GM21619 (cell line): ENCODE measurements around the gene OXER1.
"Not testable (repeated sequence)": the region's sequence is repeated elsewhere in the genome, so short reads cannot be mapped to it uniquely, and the experiment has no call there.

Source experiments
- ATAC-seq: cut with Tn5 transposase; IDR thresholded peaks from one replicate; pipeline ENCODE4 v1.9.1; 2021; ENCODE audit not compliant: unreplicated experiment

OXER1 gene

DNA sequence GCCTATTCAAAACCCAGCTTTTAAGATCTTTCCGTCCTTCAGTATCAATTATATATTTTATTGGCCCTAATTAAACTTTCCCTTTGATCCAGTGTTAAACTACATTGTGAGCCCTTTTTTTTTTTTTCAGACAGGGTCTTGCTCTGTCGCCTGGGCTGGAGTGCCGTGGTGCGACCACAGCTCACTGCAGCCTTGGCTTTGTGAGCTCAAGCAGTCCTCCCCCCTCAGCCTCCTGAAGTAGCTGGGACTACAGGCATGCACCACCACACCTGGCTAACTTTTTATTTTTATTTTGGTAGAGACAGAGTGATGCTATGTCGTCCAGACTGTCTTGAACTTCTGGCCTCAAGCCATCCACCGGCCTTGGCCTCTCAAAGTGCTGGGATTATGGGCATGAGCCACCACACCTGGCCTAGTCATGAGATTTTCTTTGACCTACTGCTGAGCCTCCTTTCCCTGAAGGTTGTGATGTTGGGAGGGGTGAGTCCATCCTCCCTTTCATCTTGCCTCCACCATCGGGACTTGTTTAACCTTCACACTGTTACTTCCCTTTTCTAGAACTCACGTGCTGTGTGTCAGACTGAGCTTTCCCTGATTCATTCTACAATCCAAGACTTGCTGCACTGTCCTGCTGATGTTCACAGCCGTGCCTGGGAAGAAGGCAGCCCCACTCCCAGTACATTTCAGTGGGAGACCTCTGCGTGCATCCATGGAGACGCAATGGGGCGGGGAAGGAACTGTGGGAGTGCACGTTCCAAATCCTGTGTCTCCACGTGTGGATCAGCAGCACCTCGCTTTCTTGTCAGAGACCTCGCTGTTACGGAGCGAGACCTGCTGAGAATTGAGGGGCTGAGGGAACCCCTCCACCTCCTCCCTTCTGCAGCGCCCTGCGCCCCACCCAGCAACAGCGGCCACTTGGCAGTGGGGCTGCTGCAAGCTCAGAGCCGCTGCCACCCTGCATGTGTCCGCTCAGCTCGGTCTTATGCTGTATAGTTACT lies 10.8 kb downstream of the OXER1 start:
- ATAC-seq = no peak

GRCh38 chr2:42752314-42752713 lies 11.6 kb downstream of the OXER1 start:
- peak; percentile 53 for ATAC-seq

GRCh38 chr2:42748840-42749239 lies 15.1 kb downstream of the OXER1 start:
- ATAC-seq = no peak

- no peak for ATAC-seq
Observed at GRCh38 chr2:42747422-42747821, 16.5 kb downstream of the OXER1 start.

DNA sequence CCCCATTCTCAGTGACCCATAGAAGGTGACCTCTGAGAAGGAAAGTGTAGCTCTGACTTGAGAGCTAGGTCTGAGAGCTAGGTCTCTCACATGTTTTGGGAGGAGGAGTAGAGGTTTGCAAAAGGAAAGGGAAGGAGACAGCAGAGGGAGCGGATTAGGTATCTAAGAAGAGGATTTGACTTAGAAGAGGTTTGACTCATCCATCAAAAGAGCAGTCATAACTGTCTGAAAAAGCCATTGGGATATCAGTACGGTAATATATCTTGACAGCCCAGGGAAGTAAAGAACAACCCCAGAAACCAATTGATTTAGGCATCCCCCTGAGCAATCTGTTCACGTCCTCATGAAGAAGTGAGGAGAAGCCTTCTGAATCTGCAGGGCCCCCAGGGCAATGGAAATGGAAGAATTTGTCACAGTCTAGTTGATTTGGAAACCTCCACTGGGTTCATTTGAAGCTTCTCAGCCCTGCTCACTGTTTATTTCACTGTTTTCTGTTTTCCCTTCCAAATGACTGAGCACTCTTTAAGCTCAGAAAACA lies 19.3 kb downstream of the OXER1 start:
- ATAC-seq = no peak

- no peak for ATAC-seq
Observed at GRCh38 chr2:42743659-42743990, 20.3 kb downstream of the OXER1 start.

DNA sequence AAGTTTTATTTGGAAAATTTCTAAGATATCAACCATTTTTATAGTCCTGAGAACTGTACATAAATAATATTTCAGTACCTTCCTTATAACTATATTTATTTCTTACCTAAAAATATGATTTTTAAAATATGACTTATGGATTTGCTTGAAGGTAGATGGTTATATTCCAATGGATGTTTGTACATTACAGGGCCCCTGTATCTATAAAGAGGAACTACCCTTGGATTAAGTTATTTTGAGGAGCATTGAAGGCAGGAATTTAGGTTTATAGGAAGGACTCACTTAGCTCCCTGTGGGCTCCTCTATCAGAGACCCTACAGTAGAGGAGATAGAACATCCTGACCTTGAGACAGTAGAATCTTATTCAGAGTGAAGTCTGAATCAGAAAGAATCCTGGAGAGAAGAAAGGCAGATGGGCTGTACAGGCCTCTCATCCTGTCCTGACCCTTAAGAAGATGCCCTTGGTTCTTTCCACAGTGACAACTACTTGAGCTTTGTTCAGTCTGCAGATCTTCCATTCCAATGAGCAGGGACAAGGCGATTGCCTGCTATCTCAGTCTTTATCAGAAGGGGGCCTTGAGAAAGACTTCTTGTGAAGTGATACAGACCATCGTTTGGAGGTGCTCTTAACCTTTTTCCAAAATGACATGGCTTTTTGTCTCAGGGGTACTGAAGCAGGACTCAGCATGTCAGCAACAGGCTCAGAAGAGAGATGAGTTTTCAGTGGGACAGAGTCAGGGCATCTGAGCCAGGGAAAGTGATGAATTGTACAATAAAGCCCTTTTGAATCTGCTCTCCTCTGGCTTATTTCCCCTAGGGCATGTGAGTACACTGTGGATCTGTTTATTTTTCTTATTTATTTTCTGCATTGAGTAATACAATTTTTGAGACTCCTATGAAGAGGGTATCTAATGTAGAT lies 20.9 kb downstream of the OXER1 start:
- no peak for ATAC-seq

DNA sequence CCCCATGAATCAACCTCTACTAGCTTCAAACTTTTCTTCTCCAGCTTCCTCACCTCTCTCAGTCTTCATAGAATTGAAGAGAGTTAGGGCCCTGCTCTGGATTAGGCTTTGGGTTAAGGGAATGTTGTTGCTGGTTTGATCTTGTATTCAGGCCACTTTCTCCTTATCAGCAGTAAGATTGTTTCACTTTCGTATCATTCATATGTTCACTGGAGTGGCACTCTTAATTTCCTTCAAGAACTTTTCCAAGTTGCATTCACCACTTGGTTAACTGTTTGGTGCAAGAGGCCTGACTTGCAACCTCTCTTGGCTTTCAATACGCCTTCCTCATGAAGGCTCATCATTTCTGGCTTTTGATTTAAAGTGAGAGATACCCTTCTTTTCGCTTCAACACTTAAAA lies 22.8 kb downstream of the OXER1 start:
- no peak for ATAC-seq

GRCh38 chr2:42736598-42737322 lies 27.2 kb downstream of the OXER1 start:
- no peak for ATAC-seq

GRCh38 chr2:42733852-42734251 lies 30.1 kb downstream of the OXER1 start:
- no peak for ATAC-seq

- ATAC-seq = not testable (repeated sequence)
Observed at GRCh38 chr2:42731316-42731715, 32.6 kb downstream of the OXER1 start.

- no peak for ATAC-seq
Observed at GRCh38 chr2:42726680-42727079, 37.3 kb downstream of the OXER1 start.

DNA sequence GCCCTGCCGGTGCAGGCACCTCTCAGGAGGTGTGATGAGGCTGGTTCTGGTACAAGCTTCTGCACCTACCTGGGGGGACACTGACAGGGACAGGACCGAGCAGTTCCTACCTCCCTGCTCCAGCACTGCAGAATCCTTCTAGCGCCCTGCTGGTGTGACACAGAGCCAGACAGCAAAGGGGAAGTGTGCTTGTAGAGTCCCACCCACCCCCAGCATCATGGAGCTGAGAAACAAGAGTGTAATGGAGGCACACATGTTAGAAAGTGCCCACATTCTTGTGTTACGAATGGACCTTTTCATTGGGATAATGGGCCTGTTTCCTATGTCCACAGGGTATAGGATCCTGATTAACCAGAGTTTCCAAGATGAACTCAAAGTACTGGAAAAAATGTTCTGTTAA lies 38.3 kb downstream of the OXER1 start:
- no peak for ATAC-seq

- no peak for ATAC-seq
Observed at GRCh38 chr2:42724886-42725285, 39.0 kb downstream of the OXER1 start.

DNA sequence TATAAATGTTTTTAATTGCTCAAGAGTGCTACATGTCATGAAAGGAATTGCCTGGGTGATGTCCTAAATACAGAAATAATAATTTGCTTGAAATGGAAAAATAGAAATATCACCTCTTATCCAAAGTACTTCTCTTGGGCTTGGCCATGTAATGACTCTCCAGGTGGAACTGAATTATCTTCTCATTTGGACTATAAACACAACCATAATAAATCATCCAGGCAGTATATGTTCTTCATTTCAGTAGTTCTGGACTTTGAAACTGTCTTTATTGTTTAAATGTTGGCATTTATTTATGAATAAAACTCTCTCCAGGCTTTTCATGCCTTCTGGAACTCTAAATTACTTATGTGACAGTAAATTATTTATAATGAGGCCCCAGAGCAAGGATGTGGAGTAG lies 40.5 kb downstream of the OXER1 start:
- no peak for ATAC-seq

- ATAC-seq = peak; percentile 98
Observed at GRCh38 chr2:42722320-42723190, 41.4 kb downstream of the OXER1 start.

DNA sequence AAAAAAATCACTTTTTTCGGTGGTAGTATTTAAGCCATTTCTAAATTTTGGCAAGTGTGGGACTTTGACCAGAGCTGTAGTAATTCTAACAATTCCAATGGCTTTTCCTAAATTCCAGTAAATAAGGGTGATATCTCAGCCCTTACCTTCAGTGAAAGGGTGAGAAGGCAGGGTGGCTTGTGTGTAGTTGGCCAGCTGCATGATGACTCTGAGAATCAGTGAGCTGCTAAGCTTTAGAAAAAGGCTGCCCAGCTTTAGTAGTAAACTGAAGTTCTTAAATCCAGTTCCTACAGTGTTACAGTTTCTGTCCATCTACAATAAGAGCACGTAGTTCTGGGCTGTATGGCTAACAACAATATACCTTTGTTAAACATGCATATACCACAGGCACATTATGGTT lies 42.0 kb downstream of the OXER1 start:
- ATAC-seq = peak; percentile 14

DNA sequence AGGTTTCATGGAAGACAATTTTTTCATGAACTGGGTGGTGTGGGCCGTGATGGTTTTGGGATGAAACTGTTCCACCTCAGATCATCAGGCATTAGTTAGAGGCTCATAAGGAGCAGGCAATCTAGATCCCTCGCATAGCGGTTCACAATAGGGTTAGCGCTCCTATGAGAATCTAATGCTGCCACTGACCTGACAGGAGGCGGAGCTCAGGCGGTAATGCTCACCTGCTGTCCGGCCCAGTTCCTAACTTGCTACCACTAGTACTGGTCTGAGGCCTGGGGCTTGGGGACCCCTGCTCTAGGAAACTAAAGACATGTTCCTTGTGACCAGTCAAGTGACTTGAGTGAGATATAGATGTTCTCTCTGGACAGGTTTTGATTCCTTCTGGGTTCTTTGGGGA lies 49.2 kb downstream of the OXER1 start:
- no peak for ATAC-seq

GRCh38 chr2:42713920-42714319 lies 50.0 kb downstream of the OXER1 start:
- no peak for ATAC-seq

DNA sequence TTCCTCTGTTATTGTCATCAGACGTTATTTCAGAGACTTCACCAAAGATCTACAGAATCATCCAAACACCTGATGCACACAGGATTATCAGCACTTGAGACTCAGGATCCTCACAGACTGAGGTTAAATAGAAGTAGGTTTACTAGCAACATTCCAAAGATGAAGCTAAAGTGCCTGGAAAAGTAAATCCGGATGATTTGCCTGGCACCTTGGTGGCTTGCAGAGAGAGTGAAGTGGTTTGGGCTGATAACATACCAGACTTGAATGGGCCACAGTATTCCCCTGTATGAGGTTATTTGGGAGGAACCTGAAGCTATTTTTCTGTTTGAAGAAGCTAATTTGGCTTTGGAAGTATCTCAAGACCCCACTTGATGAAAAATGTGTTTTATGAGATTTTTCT lies 51.0 kb downstream of the OXER1 start:
- ATAC-seq = no peak
